RWPE1 (cell line): ENCODE data around the gene SMIM23.

Experiments
- CTCF ChIA-PET: fragments of 350-600 bp; sonication (Branson Sonifier 250); formaldehyde crosslinking; extraction: SDS; loops from one replicate; lab custom pipeline; 2021; lab: Yijun Ruan, JAX
- POLR2A ChIA-PET: fragments of 400-600 bp; formaldehyde crosslinking; extraction: SDS; loops from one replicate; lab custom pipeline; 2020; ENCODE audit warnings: antibody characterized with exemption; ENCODE audit not compliant: low non-redundant PET; lab: Yijun Ruan, JAX
- DNase-seq: peaks from one replicate; pipeline ENCODE4 v3.0.0; 2012; ENCODE audit warnings: low spot score
- H3K27ac ChIP-seq: fragments of 450-650 bp; 2 replicates; pipeline ENCODE4 v1.5.1; 2017
- CTCF ChIP-seq: fragments of 450-650 bp; conservative IDR thresholded peaks from 2 replicates; pipeline ENCODE4 v1.5.1; 2017; ENCODE audit warnings: low read depth, mild to moderate bottlenecking

SMIM23 gene

GRCh38 chr5:171744882-171745281, 40.7 kb upstream of the SMIM23 start:
- POLR2A ChIA-PET, result no interaction called here
- TF ChIP-seq CTCF, result no peak
- H3K27ac ChIP-seq, result no peak overlapping the region
- no peak for DNase-seq
- CTCF ChIA-PET, result interaction anchor here (0.7 kb wide), 1 partner anchor 29 kb away, joined by 3 read pairs; no protein-coding TSS in a partner anchor

- POLR2A ChIA-PET, result no interaction called here
- TF ChIP-seq CTCF, result no peak
- no peak overlapping the region for H3K27ac ChIP-seq
- DNase-seq, result no peak
- CTCF ChIA-PET, result interaction anchor here (0.5 to 0.7 kb wide), 2 partner anchors 28 to 128 kb away, joined by 3 read pairs; no protein-coding TSS in a partner anchor
These were observed 40.0 kb upstream of the SMIM23 start for GRCh38 chr5:171745602-171746001.

- CTCF ChIA-PET, result interaction anchor here (0.6 kb wide), 3 partner anchors 17 to 97 kb away, joined by 3 read pairs; no protein-coding TSS in a partner anchor
- no peak overlapping the region for H3K27ac ChIP-seq
- TF ChIP-seq CTCF, result no peak
- POLR2A ChIA-PET, result no interaction called here
- peak; percentile 67 for DNase-seq
These were observed 38.4 kb upstream of the SMIM23 start for GRCh38 chr5:171747061-171747859.

GRCh38 chr5:171748720-171749119, 36.9 kb upstream of the SMIM23 start:
- DNase-seq, result no peak
- POLR2A ChIA-PET, result no interaction called here
- CTCF ChIA-PET, result interaction anchor here (1.2 kb wide), 1 partner anchor 12 kb away, joined by 4 read pairs; no protein-coding TSS in a partner anchor
- no peak for TF ChIP-seq CTCF
- H3K27ac ChIP-seq, result no peak overlapping the region

- DNase-seq, result no peak
- CTCF ChIA-PET, result interaction anchor here (1.2 kb wide), 1 partner anchor 13 kb away, joined by 4 read pairs; no protein-coding TSS in a partner anchor
- no peak overlapping the region for H3K27ac ChIP-seq
- POLR2A ChIA-PET, result no interaction called here
- no peak for TF ChIP-seq CTCF
These were observed 36.3 kb upstream of the SMIM23 start for GRCh38 chr5:171749365-171749764.

GRCh38 chr5:171750311-171750788, 35.3 kb upstream of the SMIM23 start:
- ChIA-PET CTCF (no interaction called here), POLR2A (no interaction called here)
- H3K27ac ChIP-seq, result no peak overlapping the region
- TF ChIP-seq CTCF, result no peak
- DNase-seq, result no peak
